OCI-LY7 (cell line): ENCODE measurements around the gene CBX2. TPM values are rescaled to one million over a fixed set of nuclear protein-coding genes. Genes with fewer than 3 reads are reported as not detected.

ENCODE experiments used
- BruUV-seq: library from RNA; stranded (reverse); fragments of 400-500 nt; replicated peaks from 2 replicates; lab custom pipeline; 2021; lab: Mats Ljungman, UMichigan
- CTCF ChIA-PET: fragments of 300-600 bp; sonication (Branson Sonifier 250); formaldehyde crosslinking; loops from one replicate; lab custom pipeline; 2022; ENCODE audit warnings: antibody characterized with exemption; ENCODE audit not compliant: unreplicated experiment; lab: Charles Lee
- POLR2A ChIA-PET: fragments of 300-600 bp; sonication (Branson Sonifier 250); formaldehyde crosslinking; loops from one replicate; lab custom pipeline; 2022; ENCODE audit warnings: antibody characterized with exemption; lab: Charles Lee
- DNase-seq: peaks from one replicate; pipeline ENCODE4 v3.0.0-alpha.2; 2015; ENCODE audit warnings: low spot score
- H2AFZ ChIP-seq: fragments of 200-600 bp; sonication (generic), shearing (Covaris generic); 2 replicates; pipeline ENCODE4 v1.6.1; 2014; ENCODE audit warnings: mild to moderate bottlenecking, antibody characterized with exemption, low read length, moderate library complexity
- H3K27ac ChIP-seq: fragments of 200-600 bp; sonication (generic); 2 replicates; pipeline ENCODE4 v1.5.1; 2014; ENCODE audit warnings: mixed run types, low read depth, mild to moderate bottlenecking, moderate library complexity, low read length, inconsistent platforms; ENCODE audit not compliant: poor library complexity, severe bottlenecking
- H3K36me3 ChIP-seq: fragments of 200-600 bp; sonication (generic); 2 replicates; pipeline ENCODE4 v1.6.1; 2014; ENCODE audit warnings: mild to moderate bottlenecking, antibody characterized with exemption, low read length, moderate library complexity, mixed read lengths; ENCODE audit not compliant: insufficient read depth
- H3K4me1 ChIP-seq: fragments of 200-600 bp; sonication (generic); 2 replicates; pipeline ENCODE4 v1.5.1; 2014; ENCODE audit warnings: mild to moderate bottlenecking, low read length; ENCODE audit not compliant: insufficient read depth, poor library complexity, severe bottlenecking
- H3K4me2 ChIP-seq: fragments of 200-600 bp; sonication (generic); 2 replicates; pipeline ENCODE4 v1.6.1; 2014; ENCODE audit warnings: mild to moderate bottlenecking, low read length
- H3K4me3 ChIP-seq: fragments of 200-600 bp; sonication (generic); 2 replicates; pipeline ENCODE4 v1.5.1; 2014; ENCODE audit warnings: mild to moderate bottlenecking, low read depth, low read length; ENCODE audit not compliant: poor library complexity, severe bottlenecking
- H3K79me2 ChIP-seq: fragments of 200-600 bp; sonication (generic); 2 replicates; pipeline ENCODE4 v1.6.1; 2016; ENCODE audit warnings: low read depth, mild to moderate bottlenecking, low read length, moderate library complexity, mixed read lengths; ENCODE audit not compliant: insufficient read depth
- H3K9me2 ChIP-seq: fragments of 200-600 bp; sonication (generic); 2 replicates; pipeline ENCODE4 v1.6.1; 2016; ENCODE audit warnings: mild to moderate bottlenecking, low read length, mixed read lengths; ENCODE audit not compliant: insufficient read depth
- H3K9me3 ChIP-seq: fragments of 200-600 bp; sonication (generic); 2 replicates; pipeline ENCODE4 v1.6.1; 2014; ENCODE audit warnings: mild to moderate bottlenecking, mixed run types, low read length, mixed read lengths
- H4K20me1 ChIP-seq: fragments of 200-600 bp; sonication (generic); 2 replicates; pipeline ENCODE4 v1.6.1; 2014; ENCODE audit warnings: mild to moderate bottlenecking, antibody characterized with exemption, low read length, moderate library complexity, mixed read lengths; ENCODE audit not compliant: insufficient read depth
- EZH2phosphoT487 ChIP-seq: fragments of 200-600 bp; sonication (generic); IDR thresholded peaks from 2 replicates; pipeline ENCODE4 v1.6.1; 2018; ENCODE audit warnings: low read depth, borderline replicate concordance, mild to moderate bottlenecking, mixed run types, antibody characterized with exemption, low read length, moderate library complexity, mixed read lengths
- intact Hi-C: fragments of 100-400 bp; cut with micrococcal nuclease; formaldehyde crosslinking; loops from one replicate; pipeline ENCODE4 v1.10.0; 2022; ENCODE audit not compliant: unreplicated experiment
- total RNA-seq, 2 experiments: library from RNA; depleted of rRNA in 1 of 2; stranded (reverse); fragments of >200 nt in 1 of 2; shearing (Covaris generic) in 1 of 2; gene quantifications; 2 replicates each; pipeline ENCODE4 v1.2.3, GENCODE V29; 2014 to 2022
- TF ChIP-seq, protein P1 (sequence below): fragments of 200-600 bp; sonication (generic); conservative IDR thresholded peaks from 2 replicates; pipeline ENCODE4 v1.5.1; 2014; ENCODE audit warnings: mild to moderate bottlenecking, antibody characterized with exemption, low read length, moderate library complexity, mixed read lengths

Gene CBX2
- total RNA-seq, 2 experiments from 2014 or later = 27.9 to 29.9 TPM

DNA sequence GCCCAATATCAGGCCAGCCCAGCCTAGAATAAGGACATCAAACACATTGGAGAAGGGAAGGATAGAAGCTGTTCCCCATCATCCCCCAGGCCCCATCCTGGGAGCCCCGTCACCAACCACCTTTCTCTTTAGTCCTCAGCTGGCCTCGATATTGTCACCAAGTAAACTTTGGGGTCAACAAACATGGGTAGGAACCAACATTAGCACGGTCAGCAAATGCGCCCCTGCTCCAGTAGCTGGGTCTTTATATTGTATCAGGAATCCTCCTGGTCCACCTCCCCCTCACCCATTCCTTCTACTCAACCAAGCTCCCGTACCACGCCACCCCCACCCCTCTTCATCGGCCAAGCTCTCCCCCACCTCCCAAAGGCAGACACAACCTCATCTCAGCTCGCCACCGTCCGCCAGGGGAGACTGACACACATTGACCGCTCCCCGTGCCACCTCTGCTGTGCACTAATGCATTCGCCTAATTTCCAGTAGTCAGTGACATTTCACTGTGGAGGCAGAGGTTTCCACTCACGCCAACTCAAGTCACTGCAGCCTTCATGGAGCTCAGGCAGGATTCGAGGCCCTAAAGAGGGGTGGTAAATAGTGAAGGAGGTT lies 20.7 kb upstream of the CBX2 start:
- H2AFZ ChIP-seq = no peak overlapping the region
- CTCF ChIA-PET = no interaction called here

GRCh38 chr17:79758271-79758670 lies 19.7 kb upstream of the CBX2 start:
- Histone ChIP-seq H4K20me1 (no peaks in the 10 kb centered on the region), H3K4me3 (no peak overlapping the region), H3K27ac (no peak overlapping the region), H3K9me3 (no peaks in the 10 kb centered on the region), H3K79me2 (no peaks in the 10 kb centered on the region), H3K9me2 (no peaks in the 10 kb centered on the region), H3K4me1 (no peaks in the 10 kb centered on the region), H3K36me3 (no peaks in the 10 kb centered on the region), H2AFZ (no peak overlapping the region), H3K4me2 (no peak overlapping the region)
- TF ChIP-seq, protein P1, sequence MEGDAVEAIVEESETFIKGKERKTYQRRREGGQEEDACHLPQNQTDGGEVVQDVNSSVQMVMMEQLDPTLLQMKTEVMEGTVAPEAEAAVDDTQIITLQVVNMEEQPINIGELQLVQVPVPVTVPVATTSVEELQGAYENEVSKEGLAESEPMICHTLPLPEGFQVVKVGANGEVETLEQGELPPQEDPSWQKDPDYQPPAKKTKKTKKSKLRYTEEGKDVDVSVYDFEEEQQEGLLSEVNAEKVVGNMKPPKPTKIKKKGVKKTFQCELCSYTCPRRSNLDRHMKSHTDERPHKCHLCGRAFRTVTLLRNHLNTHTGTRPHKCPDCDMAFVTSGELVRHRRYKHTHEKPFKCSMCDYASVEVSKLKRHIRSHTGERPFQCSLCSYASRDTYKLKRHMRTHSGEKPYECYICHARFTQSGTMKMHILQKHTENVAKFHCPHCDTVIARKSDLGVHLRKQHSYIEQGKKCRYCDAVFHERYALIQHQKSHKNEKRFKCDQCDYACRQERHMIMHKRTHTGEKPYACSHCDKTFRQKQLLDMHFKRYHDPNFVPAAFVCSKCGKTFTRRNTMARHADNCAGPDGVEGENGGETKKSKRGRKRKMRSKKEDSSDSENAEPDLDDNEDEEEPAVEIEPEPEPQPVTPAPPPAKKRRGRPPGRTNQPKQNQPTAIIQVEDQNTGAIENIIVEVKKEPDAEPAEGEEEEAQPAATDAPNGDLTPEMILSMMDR = no peak
- no peak for TF ChIP-seq EZH2phosphoT487
- no TSS peak for BruUV-seq
- DNase-seq = no peak
- intact Hi-C loops = no loop called here
- CTCF ChIA-PET = no interaction called here
- POLR2A ChIA-PET = no interaction called here

More for the DNA sequence above, 20.7 kb upstream of the CBX2 start:
- H3K27ac ChIP-seq = no peak overlapping the region
- BruUV-seq = no TSS peak
- POLR2A ChIA-PET = no interaction called here
- TF ChIP-seq, protein P1 = no peak
- TF ChIP-seq EZH2phosphoT487 = no peak
- H3K79me2 ChIP-seq = no peaks in the 10 kb centered on the region
- intact Hi-C loops = no loop called here
- H3K9me2 ChIP-seq = no peaks in the 10 kb centered on the region
- H3K4me1 ChIP-seq = no peaks in the 10 kb centered on the region
- H3K4me2 ChIP-seq = no peak overlapping the region
- no peak for DNase-seq
- no peak overlapping the region for H3K4me3 ChIP-seq
- H4K20me1 ChIP-seq = no peaks in the 10 kb centered on the region
- H3K9me3 ChIP-seq = no peaks in the 10 kb centered on the region
- H3K36me3 ChIP-seq = no peaks in the 10 kb centered on the region

- no peaks in the 10 kb centered on the region for H3K9me2 ChIP-seq
- H3K79me2 ChIP-seq = no peaks in the 10 kb centered on the region
- H3K4me1 ChIP-seq = no peaks in the 10 kb centered on the region
- no peak overlapping the region for H3K4me3 ChIP-seq
- H3K9me3 ChIP-seq = no peaks in the 10 kb centered on the region
- intact Hi-C loops = no loop called here
- TF ChIP-seq, protein P1 = no peak
- no peak for TF ChIP-seq EZH2phosphoT487
- H2AFZ ChIP-seq = no peak overlapping the region
- no peak overlapping the region for H3K27ac ChIP-seq
- BruUV-seq = no TSS peak
- ChIA-PET POLR2A (no interaction called here), CTCF (no interaction called here)
- H3K36me3 ChIP-seq = no peaks in the 10 kb centered on the region
- DNase-seq = no peak
- no peaks in the 10 kb centered on the region for H4K20me1 ChIP-seq
- no peak overlapping the region for H3K4me2 ChIP-seq
Observed at GRCh38 chr17:79760197-79760906, 17.6 kb upstream of the CBX2 start.
